GM21619 (cell line): ENCODE results near the gene OSMR.

ENCODE experiments used
- ATAC-seq: cut with Tn5 transposase; IDR thresholded peaks from one replicate; pipeline ENCODE4 v1.9.1; 2021; ENCODE audit not compliant: unreplicated experiment

OSMR gene

GRCh38 chr5:38925154-38925925 lies 79.5 kb downstream of the OSMR start:
- ATAC-seq, result no peak

- no peak for ATAC-seq
These were observed 80.3 kb downstream of the OSMR start for GRCh38 chr5:38926121-38926520.

GRCh38 chr5:38927470-38927869 lies 81.7 kb downstream of the OSMR start:
- no peak for ATAC-seq

- no peak for ATAC-seq
These were observed 84.0 kb downstream of the OSMR start for GRCh38 chr5:38929838-38930237.

- no peak for ATAC-seq
These were observed 85.9 kb downstream of the OSMR start for GRCh38 chr5:38931731-38932130.

GRCh38 chr5:38932854-38933408 lies 87.1 kb downstream of the OSMR start:
- no peak for ATAC-seq

- ATAC-seq, result no peak
These were observed 89.6 kb downstream of the OSMR start for GRCh38 chr5:38935437-38935836.

GRCh38 chr5:38936269-38936668 lies 90.5 kb downstream of the OSMR start:
- no peak for ATAC-seq

- no peak for ATAC-seq
These were observed 92.6 kb downstream of the OSMR start for GRCh38 chr5:38938424-38938823.

GRCh38 chr5:38938973-38939372 lies 93.2 kb downstream of the OSMR start:
- no peak for ATAC-seq

- no peak for ATAC-seq
These were observed 94.5 kb downstream of the OSMR start for GRCh38 chr5:38940230-38940858.

GRCh38 chr5:38941912-38942311 lies 96.1 kb downstream of the OSMR start:
- ATAC-seq, result no peak

- no peak for ATAC-seq
These were observed 98.5 kb downstream of the OSMR start for GRCh38 chr5:38944282-38944681.

GRCh38 chr5:38948501-38948900 lies 102.7 kb downstream of the OSMR start:
- no peak for ATAC-seq

GRCh38 chr5:38953426-38954012 lies 107.7 kb downstream of the OSMR start:
- no peak for ATAC-seq

- ATAC-seq, result no peak
These were observed 115.9 kb downstream of the OSMR start for GRCh38 chr5:38961691-38962090.

GRCh38 chr5:38968665-38969064 lies 122.9 kb downstream of the OSMR start:
- ATAC-seq, result no peak

- ATAC-seq, result no peak
These were observed 132.2 kb downstream of the OSMR start for GRCh38 chr5:38978036-38978435.

- no peak for ATAC-seq
These were observed 133.7 kb downstream of the OSMR start for GRCh38 chr5:38979535-38979934.
